GM10248 (cell line): ENCODE results near the gene GAP43.

Source experiments
- CTCF ChIA-PET: fragments of 300-600 bp; sonication (Branson Sonifier 250); formaldehyde crosslinking; extraction: SDS; loops from one replicate; lab custom pipeline; 2021; ENCODE audit warnings: antibody characterized with exemption; lab: Yijun Ruan, JAX
- POLR2A ChIA-PET: fragments of 350-650 bp; sonication (Branson Sonifier 250); formaldehyde crosslinking; extraction: SDS; loops from one replicate; lab custom pipeline; 2020; ENCODE audit warnings: antibody characterized with exemption; lab: Yijun Ruan, JAX
- DNase-seq: peaks from one replicate; pipeline ENCODE4 v3.0.0; 2012; ENCODE audit errors: extremely low spot score
- CTCF ChIP-seq: IDR thresholded peaks from 2 replicates; pipeline ENCODE4 v1.5.1; 2012; ENCODE audit warnings: mild to moderate bottlenecking, low read depth; ENCODE audit errors: extremely low read depth, missing control alignments, control extremely low read depth

Gene GAP43

GRCh38 chr3:115623044-115623868, at the start of gene GAP43:
Gene GAP43 (plus strand): TSS chr3:115623510. CDS start chr3:115623690, 180 bp downstream.
- ChIA-PET POLR2A (no interaction called here), CTCF (interaction anchor here (0.8 kb wide), 1 partner anchor 35 kb away, joined by 3 read pairs; no protein-coding TSS in a partner anchor)
- no peak for TF ChIP-seq CTCF
- no peak for DNase-seq

GRCh38 chr3:115576325-115576875, 46.9 kb upstream of the GAP43 start:
- DNase-seq: no peak
- ChIA-PET CTCF (interaction anchor here (0.9 to 1.0 kb wide), 2 partner anchors 21 to 117 kb away, joined by 3 read pairs; no protein-coding TSS in a partner anchor), POLR2A (interaction anchor here (0.5 kb wide), 1 partner anchor 195 kb away, joined by 5 read pairs; no protein-coding TSS in a partner anchor)
- no peak for TF ChIP-seq CTCF

GRCh38 chr3:115577000-115577399, 46.3 kb upstream of the GAP43 start:
- no peak for TF ChIP-seq CTCF
- ChIA-PET CTCF (no interaction called here), POLR2A (no interaction called here)
- DNase-seq: no peak

- ChIA-PET POLR2A (no interaction called here), CTCF (interaction anchor here (0.9 kb wide), 1 partner anchor 113 kb away, joined by 3 read pairs; no protein-coding TSS in a partner anchor)
- DNase-seq: no peak
- no peak for TF ChIP-seq CTCF
Measured at GRCh38 chr3:115578331-115578730, 45.0 kb upstream of the GAP43 start.

- DNase-seq: no peak
- ChIA-PET POLR2A (no interaction called here), CTCF (interaction anchor here (1.1 to 2.1 kb wide), 2 partner anchors 16 to 21 kb away, joined by 3 to 5 read pairs; no protein-coding TSS in a partner anchor)
- TF ChIP-seq CTCF: no peak
Measured at GRCh38 chr3:115580566-115580965, 42.7 kb upstream of the GAP43 start.

- ChIA-PET CTCF (interaction anchor here (1.1 to 2.1 kb wide), 3 partner anchors 13 to 22 kb away, joined by 3 to 5 read pairs (median 3); no protein-coding TSS in a partner anchor), POLR2A (no interaction called here)
- DNase-seq: no peak
- TF ChIP-seq CTCF: no peak
Measured at GRCh38 chr3:115581362-115582135, 41.8 kb upstream of the GAP43 start.
